Measurements from ENCODE around the gene IKZF2. TPM values are rescaled to one million over a fixed set of nuclear protein-coding genes. Genes with fewer than 3 reads are reported as not detected.

The IKZF2 gene
- total and polyA plus RNA-seq, 10 of the 15 experiments (the other 5 are each of a cell fraction or from before 2014, with no cell fraction given), result 15.2 to 266 (median 87.2) TPM

DNA sequence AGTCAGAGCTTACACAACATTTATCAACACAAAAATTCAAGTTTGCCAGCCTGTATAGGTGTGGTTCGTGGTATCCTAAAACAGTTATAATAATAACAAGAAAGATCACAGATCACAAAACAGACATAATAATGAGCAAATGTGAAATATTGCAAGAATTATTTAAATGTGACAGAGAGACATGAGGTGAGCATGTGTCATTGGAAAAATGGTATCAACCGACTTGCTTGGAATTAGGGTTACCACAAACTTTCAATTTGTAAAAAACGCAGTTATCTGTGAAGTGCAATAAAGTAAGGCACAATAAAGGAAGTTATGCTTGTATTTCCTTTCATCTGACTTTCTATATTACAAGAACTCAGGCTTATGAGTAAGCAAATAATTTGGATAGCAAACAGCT is 116.8 kb downstream of the IKZF2 start:
- H2AFZ ChIP-seq (ENCODE audit: control insufficient read depth, low read depth, low read length), result no peak overlapping the region
- intact Hi-C loops (cut with micrococcal nuclease; ENCODE audit: unreplicated experiment) (no loop called here), in situ Hi-C loops (cut with MboI) (no loop called here)
- TF ChIP-seq SREBF2 (IDR thresholded peaks at IDR 0.05; ENCODE audit: low read length), result no peak
- TF ChIP-seq REST (IDR thresholded peaks at IDR 0.05; ENCODE audit: low read depth, low read length), result no peak
- peak; percentile 31; the same call in 1 of the 2 replicates for TF ChIP-seq RUNX3 (IDR thresholded peaks at IDR 0.05; ENCODE audit: low read length)
- no peak for TF ChIP-seq WRNIP1 (IDR thresholded peaks at IDR 0.05; ENCODE audit: borderline replicate concordance, low read depth, low read length)
- peak; percentile 46 for TF ChIP-seq JUNB (IDR thresholded peaks at IDR 0.05)
- TF ChIP-seq IRF3 (IDR thresholded peaks at IDR 0.05), result no peak
- TF ChIP-seq FOS (IDR thresholded peaks at IDR 0.05; ENCODE audit: borderline replicate concordance, extremely low read depth, insufficient read length), result no peak
- TF ChIP-seq RAD51 (IDR thresholded peaks at IDR 0.05), result no peak
- TF ChIP-seq POLR2AphosphoS2 (IDR thresholded peaks at IDR 0.05; ENCODE audit: low read depth, low read length), result no peak
- no peaks in the 10 kb centered on the region for H4K20me1 ChIP-seq (ENCODE audit: control insufficient read depth, insufficient read depth)
- 21% methylated on average over 3 of the region's 3 CpGs for WGBS (ENCODE audit: insufficient coverage, insufficient replicate concordance, low lambda C conversion rate, missing lambda C conversion rate)
- ATAC-seq, result no peak
- H3K9ac ChIP-seq (ENCODE audit: control insufficient read depth, insufficient read depth, low read length), result no peak overlapping the region
- peaks cover 4 to 14% of the 10 kb centered on the region in 2 experiments for H3K36me3 ChIP-seq (ENCODE audit: control insufficient read depth in 2 of 2, insufficient read depth in 2 of 2, low read length in 1 of 2)
- ChIA-PET POLR2A (interaction anchor here (1.0 to 1.6 kb wide), 2 partner anchors 9 to 58 kb away, joined by 3 to 4 read pairs; no protein-coding TSS in a partner anchor), CTCF (interaction anchor here (0.6 to 2.8 kb wide), 4 partner anchors 12 to 152 kb away, joined by 3 to 11 read pairs (median 3); no protein-coding TSS in a partner anchor), SMC1A (ENCODE audit: uncharacterized antibody, unreplicated experiment) (interaction anchor here (0.5 to 2.3 kb wide), 17 partner anchors 9 to 141 kb away, joined by 3 to 14 read pairs (median 3); no protein-coding TSS in a partner anchor), RAD21 (ENCODE audit: unreplicated experiment) (interaction anchor here (1.3 to 2.1 kb wide), 3 partner anchors 12 to 192 kb away, joined by 3 to 7 read pairs (median 5); no protein-coding TSS in a partner anchor)
- no peak overlapping the region; the same call in none of the 2 replicates for H3K27ac ChIP-seq (ENCODE audit: control insufficient read depth, insufficient read depth)
- H3K4me3 ChIP-seq, result no peak overlapping the region
- H3K79me2 ChIP-seq (ENCODE audit: control insufficient read depth, insufficient read depth, low read length), result peaks cover 25% of the 10 kb centered on the region
- no peaks in the 10 kb centered on the region; the same call in 1 of the 3 replicates for H3K9me3 ChIP-seq (replicated peaks; ENCODE audit: control insufficient read depth, insufficient read depth, low read length)
- H3K4me2 ChIP-seq (ENCODE audit: control insufficient read depth, insufficient read depth), result no peak overlapping the region
- peaks cover 26% of the 10 kb centered on the region for H3K4me1 ChIP-seq (ENCODE audit: control insufficient read depth, insufficient read depth, low read length)
- no peak for DNase-seq (ENCODE audit: low read depth, low spot score)
- no peaks in the 10 kb centered on the region for H3K27me3 ChIP-seq (replicated peaks in 1 of 2; ENCODE audit: control insufficient read depth in 2 of 2, insufficient read depth in 2 of 2, low read length in 1 of 2)
- FAIRE-seq, result no peak
- BruUV-seq (replicated peaks), result no TSS peak

Data from GM12878 (cell line).